ENCODE measurements around the gene CCNL2. TPM values are rescaled to one million over a fixed set of nuclear protein-coding genes. Genes with fewer than 3 reads are reported as not detected.

CCNL2 gene
- total RNA-seq, 1 donor from 2014 or later: 266 TPM

- no peaks in the 10 kb centered on the region for H3K9me3 Mint-ChIP-seq (ENCODE audit: unreplicated experiment)
- H3K27me3 Mint-ChIP-seq (ENCODE audit: unreplicated experiment): peaks cover 18% of the 10 kb centered on the region
- DNase-seq (ENCODE audit: low spot score): no peak
- H3K4me1 Mint-ChIP-seq (ENCODE audit: unreplicated experiment): peaks cover 26% of the 10 kb centered on the region
- TF ChIP-seq CTCF (IDR thresholded peaks at IDR 0.05; ENCODE audit: unreplicated experiment): no peak
- no peak overlapping the region for H3K27ac Mint-ChIP-seq (ENCODE audit: unreplicated experiment)
- peaks cover 9% of the 10 kb centered on the region for H3K36me3 Mint-ChIP-seq (ENCODE audit: low read depth, unreplicated experiment)
- H3K4me3 Mint-ChIP-seq (ENCODE audit: unreplicated experiment): no peak overlapping the region
These were observed 27.5 kb upstream of the CCNL2 start for GRCh38 chr1:1426496-1427105.

GRCh38 chr1:1425753-1426495 is 26.8 kb upstream of the CCNL2 start:
- H3K4me1 Mint-ChIP-seq (ENCODE audit: unreplicated experiment): peaks cover 24% of the 10 kb centered on the region
- DNase-seq (ENCODE audit: low spot score): no peak
- TF ChIP-seq CTCF (IDR thresholded peaks at IDR 0.05; ENCODE audit: unreplicated experiment): no peak
- H3K27ac Mint-ChIP-seq (ENCODE audit: unreplicated experiment): no peak overlapping the region
- peaks cover 9% of the 10 kb centered on the region for H3K36me3 Mint-ChIP-seq (ENCODE audit: low read depth, unreplicated experiment)
- H3K9me3 Mint-ChIP-seq (ENCODE audit: unreplicated experiment): no peaks in the 10 kb centered on the region
- H3K27me3 Mint-ChIP-seq (ENCODE audit: unreplicated experiment): peaks cover 18% of the 10 kb centered on the region
- H3K4me3 Mint-ChIP-seq (ENCODE audit: unreplicated experiment): no peak overlapping the region

GRCh38 chr1:1425426-1425752 is 26.3 kb upstream of the CCNL2 start:
- no peaks in the 10 kb centered on the region for H3K9me3 Mint-ChIP-seq (ENCODE audit: unreplicated experiment)
- H3K4me3 Mint-ChIP-seq (ENCODE audit: unreplicated experiment): no peak overlapping the region
- TF ChIP-seq CTCF (IDR thresholded peaks at IDR 0.05; ENCODE audit: unreplicated experiment): no peak
- peaks cover 24% of the 10 kb centered on the region for H3K4me1 Mint-ChIP-seq (ENCODE audit: unreplicated experiment)
- H3K36me3 Mint-ChIP-seq (ENCODE audit: low read depth, unreplicated experiment): peaks cover 9% of the 10 kb centered on the region
- no peak for DNase-seq (ENCODE audit: low spot score)
- no peak overlapping the region for H3K27ac Mint-ChIP-seq (ENCODE audit: unreplicated experiment)
- peaks cover 18% of the 10 kb centered on the region for H3K27me3 Mint-ChIP-seq (ENCODE audit: unreplicated experiment)

- DNase-seq (ENCODE audit: low spot score): no peak
These were observed 25.6 kb upstream of the CCNL2 start for GRCh38 chr1:1424707-1425106.

More at GRCh38 chr1:1424707-1425106, 25.6 kb upstream of the CCNL2 start:
- H3K9me3 Mint-ChIP-seq (ENCODE audit: unreplicated experiment): no peaks in the 10 kb centered on the region
- H3K4me3 Mint-ChIP-seq (ENCODE audit: unreplicated experiment): no peak overlapping the region
- peaks cover 12% of the 10 kb centered on the region for H3K27me3 Mint-ChIP-seq (ENCODE audit: unreplicated experiment)
- H3K36me3 Mint-ChIP-seq (ENCODE audit: low read depth, unreplicated experiment): peaks cover 9% of the 10 kb centered on the region
- no peak for TF ChIP-seq CTCF (IDR thresholded peaks at IDR 0.05; ENCODE audit: unreplicated experiment)
- H3K27ac Mint-ChIP-seq (ENCODE audit: unreplicated experiment): peak overlapping the region; percentile 36
- H3K4me1 Mint-ChIP-seq (ENCODE audit: unreplicated experiment): peaks cover 19% of the 10 kb centered on the region
